Upper lobe of right lung (tissue), 1 donor: ENCODE measurements around the gene CDH22. TPM values are rescaled to one million over a fixed set of nuclear protein-coding genes. Genes with fewer than 3 reads are reported as not detected.

Source experiments
- ATAC-seq: fragments of 200-7000 bp; cut with Tn5 transposase; one replicate; pipeline ENCODE4 v1.9.1; 2020; ENCODE audit warnings: mild to moderate bottlenecking, moderate library complexity
- DNase-seq: peaks from one replicate; pipeline ENCODE4 v3.0.0-alpha.2; 2020
- H3K27ac ChIP-seq: fragments of 200-600 bp; one replicate; pipeline ENCODE4 v1.8.0; 2022
- H3K27me3 ChIP-seq: fragments of 200-600 bp; one replicate; pipeline ENCODE4 v1.8.0; 2022; ENCODE audit warnings: mild to moderate bottlenecking
- H3K36me3 ChIP-seq: fragments of 200-600 bp; one replicate; pipeline ENCODE4 v1.8.0; 2022
- H3K4me1 ChIP-seq: fragments of 200-600 bp; one replicate; pipeline ENCODE4 v1.8.0; 2022
- H3K4me3 ChIP-seq: fragments of 200-600 bp; one replicate; pipeline ENCODE4 v1.8.0; 2022; ENCODE audit warnings: mild to moderate bottlenecking
- H3K9me3 ChIP-seq: fragments of 200-600 bp; one replicate; pipeline ENCODE4 v1.8.0; 2022
- intact Hi-C: fragments of 100-400 bp; cut with DNase I; formaldehyde crosslinking; loops from one replicate; pipeline ENCODE4 v1.11.0; 2022
- total RNA-seq: library from RNA; stranded (reverse); fragmentation: NEBNext Ultra II Directional; extraction: Animal tissue kit (Norgen Biotek cat#: 25700); gene quantifications from one replicate; pipeline ENCODE4 v1.2.1, GENCODE V29; 2021
- TF ChIP-seq, protein P1 (sequence below): fragments of 200-600 bp; IDR thresholded peaks from one replicate; pipeline ENCODE4 v1.8.0; 2022; ENCODE audit warnings: antibody characterized with exemption
- donor health status: DM: no; HTN: yes; CAD: no; lungs with severe emphysema.

Gene CDH22
- total RNA-seq, 1 donor from 2014 or later: 0.46 TPM

DNA sequence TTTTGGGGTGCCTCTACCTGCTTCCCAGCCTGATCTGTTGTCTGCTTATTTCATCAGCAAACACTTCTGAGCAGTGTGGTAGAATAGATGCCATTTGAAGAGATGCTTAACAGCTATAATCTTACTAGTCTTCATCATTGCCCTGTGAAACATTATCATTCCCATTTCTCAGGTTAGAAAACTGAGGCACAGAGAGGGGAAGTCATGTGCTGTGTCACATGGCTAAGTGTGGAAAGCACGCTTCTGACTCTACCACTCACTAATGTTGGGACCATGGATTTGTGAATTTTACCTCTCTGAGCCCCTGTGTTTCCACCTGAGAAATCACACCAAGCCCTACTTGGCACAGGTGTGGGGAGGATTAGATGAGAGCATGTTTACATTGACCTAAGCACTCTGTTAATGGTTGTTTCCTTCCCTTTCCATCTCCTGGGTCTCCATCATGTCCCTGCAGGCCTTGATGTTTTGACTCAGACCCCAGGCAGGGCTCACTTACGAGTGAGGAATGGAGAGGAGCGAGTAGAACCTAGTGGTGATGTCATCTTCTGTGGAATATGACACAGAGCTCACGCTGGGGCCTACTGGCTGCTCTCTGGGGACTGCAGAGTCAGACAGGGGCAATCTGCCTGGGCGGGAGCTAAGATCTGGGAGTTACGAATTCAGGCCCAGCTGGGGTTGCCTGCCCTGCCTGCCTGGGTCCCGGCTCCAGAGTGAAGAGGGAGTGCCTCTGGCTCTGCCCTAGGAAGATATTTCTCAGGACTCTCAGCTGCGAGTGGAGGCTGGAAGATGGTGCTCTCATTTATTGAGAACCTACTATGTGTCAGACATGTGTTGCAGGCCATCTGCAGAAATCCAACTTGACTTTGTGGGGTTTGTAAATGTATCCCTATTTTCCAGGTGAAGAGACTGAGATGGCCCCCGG, 64.3 kb downstream of the CDH22 start:
- TF ChIP-seq, protein P1, sequence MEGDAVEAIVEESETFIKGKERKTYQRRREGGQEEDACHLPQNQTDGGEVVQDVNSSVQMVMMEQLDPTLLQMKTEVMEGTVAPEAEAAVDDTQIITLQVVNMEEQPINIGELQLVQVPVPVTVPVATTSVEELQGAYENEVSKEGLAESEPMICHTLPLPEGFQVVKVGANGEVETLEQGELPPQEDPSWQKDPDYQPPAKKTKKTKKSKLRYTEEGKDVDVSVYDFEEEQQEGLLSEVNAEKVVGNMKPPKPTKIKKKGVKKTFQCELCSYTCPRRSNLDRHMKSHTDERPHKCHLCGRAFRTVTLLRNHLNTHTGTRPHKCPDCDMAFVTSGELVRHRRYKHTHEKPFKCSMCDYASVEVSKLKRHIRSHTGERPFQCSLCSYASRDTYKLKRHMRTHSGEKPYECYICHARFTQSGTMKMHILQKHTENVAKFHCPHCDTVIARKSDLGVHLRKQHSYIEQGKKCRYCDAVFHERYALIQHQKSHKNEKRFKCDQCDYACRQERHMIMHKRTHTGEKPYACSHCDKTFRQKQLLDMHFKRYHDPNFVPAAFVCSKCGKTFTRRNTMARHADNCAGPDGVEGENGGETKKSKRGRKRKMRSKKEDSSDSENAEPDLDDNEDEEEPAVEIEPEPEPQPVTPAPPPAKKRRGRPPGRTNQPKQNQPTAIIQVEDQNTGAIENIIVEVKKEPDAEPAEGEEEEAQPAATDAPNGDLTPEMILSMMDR: no peak
- intact Hi-C loops: no loop called here
- ATAC-seq (no peak), DNase-seq (no peak)
- H3K27ac ChIP-seq: no peak overlapping the region
- H3K9me3 ChIP-seq: no peaks in the 10 kb centered on the region
- no peaks in the 10 kb centered on the region for H3K36me3 ChIP-seq
- H3K4me3 ChIP-seq: no peak overlapping the region
- H3K4me1 ChIP-seq: no peaks in the 10 kb centered on the region
- H3K27me3 ChIP-seq: peaks cover 49% of the 10 kb centered on the region

DNA sequence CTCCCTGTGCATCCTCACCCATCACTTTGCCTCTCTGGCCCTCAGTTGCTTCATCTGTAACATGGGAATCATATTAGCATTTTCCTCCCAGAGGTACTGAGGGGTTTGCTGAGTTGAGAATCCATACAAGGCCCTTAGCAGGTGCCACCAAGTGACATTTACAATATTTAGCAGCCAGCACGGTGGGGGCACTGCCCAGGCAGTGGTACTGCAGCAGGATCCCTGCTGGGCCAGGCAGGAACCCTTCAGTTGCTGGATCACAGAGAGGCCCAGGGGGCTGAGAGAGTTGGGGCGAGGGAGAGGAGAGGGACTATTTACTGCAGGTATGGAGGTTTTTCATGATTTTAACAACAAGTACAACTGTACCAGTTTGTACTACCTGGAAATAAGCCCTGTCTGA, 65.9 kb downstream of the CDH22 start:
- intact Hi-C loops: no loop called here
- H3K9me3 ChIP-seq: no peaks in the 10 kb centered on the region
- H3K27me3 ChIP-seq: peaks cover 47% of the 10 kb centered on the region
- no peaks in the 10 kb centered on the region for H3K36me3 ChIP-seq
- TF ChIP-seq, protein P1: no peak
- H3K4me3 ChIP-seq: no peak overlapping the region
- DNase-seq (no peak), ATAC-seq (no peak)
- no peaks in the 10 kb centered on the region for H3K4me1 ChIP-seq
- no peak overlapping the region for H3K27ac ChIP-seq

DNA sequence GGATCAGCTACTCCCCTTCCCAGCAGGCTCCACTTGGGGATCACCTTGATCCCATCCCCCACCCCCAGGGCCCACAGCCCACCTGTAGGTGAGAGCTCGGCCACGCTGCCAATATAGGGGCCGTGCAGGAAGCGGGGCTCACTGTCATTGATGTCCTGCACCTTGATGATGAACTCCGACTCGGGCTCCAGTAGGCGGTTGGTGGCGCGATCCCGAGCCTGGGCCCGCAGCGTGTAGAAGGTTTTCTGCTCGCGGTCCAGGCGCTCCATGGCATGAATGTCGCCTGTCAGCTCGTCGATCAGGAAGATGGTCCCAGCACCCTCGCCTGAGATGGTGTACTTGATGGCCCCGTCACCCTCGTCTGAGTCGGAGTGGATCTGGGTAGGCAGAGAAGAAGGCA, 67.4 kb downstream of the CDH22 start:
- intact Hi-C loops: no loop called here
- TF ChIP-seq, protein P1: no peak
- DNase-seq (no peak), ATAC-seq (no peak)
- Histone ChIP-seq H3K4me3 (no peak overlapping the region), H3K9me3 (no peaks in the 10 kb centered on the region), H3K4me1 (no peaks in the 10 kb centered on the region), H3K36me3 (no peaks in the 10 kb centered on the region), H3K27ac (no peak overlapping the region), H3K27me3 (peaks cover 33% of the 10 kb centered on the region)

DNA sequence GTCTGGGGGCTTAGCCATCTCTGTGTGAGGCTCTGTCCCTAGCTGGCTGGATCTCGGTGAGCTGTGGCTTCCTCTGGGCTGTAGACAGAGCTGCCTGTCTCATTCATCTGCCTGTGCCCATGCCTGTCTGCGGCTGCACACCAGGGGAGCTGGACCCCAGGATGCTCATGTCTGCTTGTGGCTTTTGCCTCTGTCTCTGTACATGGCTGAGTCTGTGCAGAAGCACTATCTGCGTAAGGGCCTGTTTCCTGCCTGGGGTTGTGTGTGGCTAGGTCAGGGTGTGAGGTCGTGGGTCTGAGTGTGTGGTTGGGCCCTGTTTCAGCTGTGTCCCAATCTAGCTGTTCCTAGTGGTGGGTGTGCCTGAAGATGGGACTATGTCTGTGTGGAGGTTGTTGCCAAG, 68.2 kb downstream of the CDH22 start:
- no peak overlapping the region for H3K4me3 ChIP-seq
- H3K4me1 ChIP-seq: no peaks in the 10 kb centered on the region
- no peak for DNase-seq
- TF ChIP-seq, protein P1: no peak
- intact Hi-C loops: no loop called here
- H3K36me3 ChIP-seq: no peaks in the 10 kb centered on the region
- H3K27me3 ChIP-seq: peaks cover 30% of the 10 kb centered on the region
- no peak for ATAC-seq
- no peak overlapping the region for H3K27ac ChIP-seq
- H3K9me3 ChIP-seq: no peaks in the 10 kb centered on the region

DNA sequence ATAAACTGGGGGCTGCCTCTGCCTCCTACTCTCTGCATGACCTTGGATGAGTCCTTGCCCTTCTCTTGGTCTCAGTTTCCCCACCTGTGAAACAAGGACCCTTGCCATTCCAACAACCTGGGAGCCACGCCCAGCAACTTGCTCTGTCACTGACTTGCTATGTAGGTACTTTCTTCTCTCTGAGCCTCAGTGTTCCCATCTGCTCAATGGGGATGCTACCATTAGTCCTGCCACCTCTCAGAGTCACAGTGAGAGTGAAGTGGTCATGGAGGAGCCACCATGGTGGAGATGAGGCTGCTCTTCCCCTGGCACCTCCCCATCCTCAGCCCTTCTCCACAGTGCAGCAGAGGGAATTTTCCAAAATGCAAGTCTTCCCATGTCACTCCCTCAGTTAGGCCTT, 70.6 kb downstream of the CDH22 start:
- ATAC-seq (no peak), DNase-seq (no peak)
- Histone ChIP-seq H3K36me3 (no peaks in the 10 kb centered on the region), H3K4me1 (no peaks in the 10 kb centered on the region), H3K27me3 (peaks cover 19% of the 10 kb centered on the region), H3K27ac (no peak overlapping the region), H3K4me3 (no peak overlapping the region), H3K9me3 (no peaks in the 10 kb centered on the region)
- TF ChIP-seq, protein P1: no peak
- intact Hi-C loops: no loop called here
